Suprapubic skin (tissue), 4 donors: ENCODE measurements around the gene CCDC57.

Experiments used
- EP300 ChIP-seq: sonication (generic); formaldehyde crosslinking; IDR thresholded peaks from one replicate; pipeline ENCODE4 v1.6.1; 2017; ENCODE audit warnings: antibody characterized with exemption
- POLR2A ChIP-seq, 2 donors: fragments of 450-650 bp; IDR thresholded peaks; one replicate each; pipeline ENCODE4 v1.6.1; 2017; ENCODE audit warnings: antibody characterized with exemption in 2 of 2, mild to moderate bottlenecking in 2 of 2, moderate library complexity in 2 of 2
- POLR2AphosphoS5 ChIP-seq, 3 donors: sonication (generic); formaldehyde crosslinking; IDR thresholded peaks; one replicate each; pipeline ENCODE4 v1.6.1; 2017; ENCODE audit warnings: antibody characterized with exemption in 3 of 3
- TF ChIP-seq, protein P1 (sequence below), 2 donors: fragments of 200-600 bp in 1 of 2; fragments of 450-650 bp in 1 of 2; sonication (generic) in 1 of 2; IDR thresholded peaks; one replicate each; pipeline ENCODE4 v1.5.1; 2016 to 2019; ENCODE audit warnings: antibody characterized with exemption in 2 of 2, mild to moderate bottlenecking in 1 of 2, moderate library complexity in 1 of 2

DNA sequence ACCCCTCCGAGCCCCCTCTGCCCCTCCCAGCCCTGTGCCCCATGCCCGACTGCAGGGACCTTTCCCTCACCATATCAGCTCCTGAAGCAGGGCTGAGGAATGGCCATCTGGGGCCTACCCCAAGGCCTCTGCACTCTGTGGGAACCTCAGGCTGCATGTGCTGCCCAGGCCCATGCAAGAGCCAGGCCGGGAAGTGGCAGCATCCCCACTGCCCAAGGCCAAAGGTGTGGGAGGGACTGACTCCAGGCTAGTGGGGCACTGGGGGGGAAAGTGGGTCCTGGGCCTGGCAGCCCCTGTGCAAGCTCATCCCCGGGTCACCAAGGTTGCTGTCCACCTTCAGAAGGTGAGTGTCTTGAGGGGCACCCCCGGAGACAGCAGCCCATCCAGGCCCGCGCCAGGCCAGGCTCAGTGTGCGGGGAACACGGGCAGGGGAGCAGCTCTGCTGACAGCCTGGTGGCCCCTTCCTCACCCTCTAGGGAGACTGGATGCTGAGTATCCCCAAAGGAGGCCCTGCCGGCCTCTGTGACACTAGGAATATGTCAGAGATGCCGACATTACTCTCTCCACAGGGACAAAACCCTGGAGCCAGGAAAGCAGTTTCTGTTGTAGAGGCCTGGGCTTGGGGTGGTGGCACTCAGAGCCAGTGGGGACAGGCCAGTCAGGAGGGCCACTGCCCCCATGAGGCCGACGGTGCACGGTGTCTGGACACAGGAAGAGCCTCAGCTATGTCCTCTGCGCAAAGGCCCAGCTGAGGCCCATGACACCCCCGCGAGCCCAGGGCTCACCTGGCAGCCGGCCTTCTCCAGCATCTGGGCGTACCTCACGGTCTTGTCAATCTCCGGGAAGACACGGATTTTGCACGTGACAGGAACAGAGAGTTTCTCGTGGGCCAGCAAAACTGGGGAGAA is 150.3 kb downstream of the CCDC57 start:
- no peak for TF ChIP-seq EP300
- no peak for TF ChIP-seq POLR2A (IDR thresholded peaks at IDR 0.05)
- TF ChIP-seq, protein P1, sequence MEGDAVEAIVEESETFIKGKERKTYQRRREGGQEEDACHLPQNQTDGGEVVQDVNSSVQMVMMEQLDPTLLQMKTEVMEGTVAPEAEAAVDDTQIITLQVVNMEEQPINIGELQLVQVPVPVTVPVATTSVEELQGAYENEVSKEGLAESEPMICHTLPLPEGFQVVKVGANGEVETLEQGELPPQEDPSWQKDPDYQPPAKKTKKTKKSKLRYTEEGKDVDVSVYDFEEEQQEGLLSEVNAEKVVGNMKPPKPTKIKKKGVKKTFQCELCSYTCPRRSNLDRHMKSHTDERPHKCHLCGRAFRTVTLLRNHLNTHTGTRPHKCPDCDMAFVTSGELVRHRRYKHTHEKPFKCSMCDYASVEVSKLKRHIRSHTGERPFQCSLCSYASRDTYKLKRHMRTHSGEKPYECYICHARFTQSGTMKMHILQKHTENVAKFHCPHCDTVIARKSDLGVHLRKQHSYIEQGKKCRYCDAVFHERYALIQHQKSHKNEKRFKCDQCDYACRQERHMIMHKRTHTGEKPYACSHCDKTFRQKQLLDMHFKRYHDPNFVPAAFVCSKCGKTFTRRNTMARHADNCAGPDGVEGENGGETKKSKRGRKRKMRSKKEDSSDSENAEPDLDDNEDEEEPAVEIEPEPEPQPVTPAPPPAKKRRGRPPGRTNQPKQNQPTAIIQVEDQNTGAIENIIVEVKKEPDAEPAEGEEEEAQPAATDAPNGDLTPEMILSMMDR (IDR thresholded peaks at IDR 0.05): no peak
- no peak for TF ChIP-seq POLR2AphosphoS5 (IDR thresholded peaks at IDR 0.05)
